Gastrocnemius medialis (tissue), 4 donors: Measurements from ENCODE around the gene ANG. TPM values are rescaled to one million over a fixed set of nuclear protein-coding genes. Genes with fewer than 3 reads are reported as not detected.

Experiments used
- ATAC-seq, 2 donors: fragments of 150-250 bp; one replicate each; pipeline ENCODE4 v1.9.1; 2016
- DNase-seq, 2 donors: peaks; one replicate each; pipeline ENCODE4 v3.0.0-alpha.2; 2019
- H3K27ac ChIP-seq, 4 donors: fragments of 200-600 bp; sonication (generic); 1 replicate in 1 of 4; 2 replicates in 3 of 4; pipeline ENCODE4 v1.5.1; 2016 to 2018; ENCODE audit warnings: mild to moderate bottlenecking in 2 of 4, moderate library complexity in 1 of 4
- H3K27me3 ChIP-seq, 3 donors: fragments of 200-600 bp; sonication (generic) in 2 of 3; 1 replicate in 1 of 3; 2 replicates in 2 of 3; pipeline versions ENCODE4 v1.5.1 to v1.6.0; 2016 to 2019; ENCODE audit warnings: mild to moderate bottlenecking in 1 of 3, moderate library complexity in 1 of 3
- H3K36me3 ChIP-seq, 2 donors: fragments of 200-600 bp; sonication (generic) in 1 of 2; one replicate each; pipeline ENCODE4 v1.5.1; 2017 to 2018
- H3K4me1 ChIP-seq, 2 donors: fragments of 200-600 bp; sonication (generic) in 1 of 2; one replicate each; pipeline ENCODE4 v1.5.1; 2016 to 2017; ENCODE audit warnings: mild to moderate bottlenecking in 2 of 2
- H3K4me3 ChIP-seq, 4 donors: fragments of 200-600 bp; sonication (generic) in 3 of 4; 1 replicate in 1 of 4; 2 replicates in 3 of 4; pipeline ENCODE4 v1.5.1; 2016 to 2019; ENCODE audit warnings: mild to moderate bottlenecking in 2 of 4
- H3K9me3 ChIP-seq, 3 donors: fragments of 200-600 bp; sonication (generic) in 2 of 3; 1 replicate in 1 of 3; 2 replicates in 2 of 3; pipeline ENCODE4 v1.5.1; 2016 to 2019
- POLR2A ChIP-seq, 2 donors: fragments of 450-650 bp; IDR thresholded peaks; one replicate each; pipeline ENCODE4 v1.6.1; 2017; ENCODE audit warnings: antibody characterized with exemption in 2 of 2, mild to moderate bottlenecking in 2 of 2, moderate library complexity in 2 of 2
- in situ Hi-C, 4 donors: fragments of 200-750 bp; cut with MboI; loops; one replicate each; pipeline versions ENCODE4 v1.15.0 to v1.8.0; 2017; ENCODE audit warnings: low sequenced_read_pairs in 4 of 4
- intact Hi-C: fragments of 100-400 bp; cut with DNase I; formaldehyde crosslinking; loops from one replicate; pipeline ENCODE4 v1.15.1; 2023; ENCODE audit warnings: low total_unique reads
- total RNA-seq, 4 donors: library from RNA; depleted of rRNA; stranded (reverse); fragments of >200 nt; gene quantifications; one replicate each; pipeline versions ENCODE4 v1.1.0 to v1.2.3, GENCODE V29; 2016
- TF ChIP-seq, protein P1 (sequence below), 5 experiments: fragments of 450-650 bp in 3 of 5; fragments of 200-600 bp in 2 of 5; sonication (generic) in 2 of 5; IDR thresholded peaks in 4 of 5; conservative IDR thresholded peaks in 1 of 5; 1 replicate in 4 of 5; 2 replicates in 1 of 5; pipeline ENCODE4 v1.5.1; 2016 to 2019; ENCODE audit warnings: antibody characterized with exemption in 5 of 5, mild to moderate bottlenecking in 3 of 5, moderate library complexity in 3 of 5

ANG gene
- total RNA-seq, 4 donors from 2014 or later: 3.9 to 10.5 (median 5.6) TPM

DNA sequence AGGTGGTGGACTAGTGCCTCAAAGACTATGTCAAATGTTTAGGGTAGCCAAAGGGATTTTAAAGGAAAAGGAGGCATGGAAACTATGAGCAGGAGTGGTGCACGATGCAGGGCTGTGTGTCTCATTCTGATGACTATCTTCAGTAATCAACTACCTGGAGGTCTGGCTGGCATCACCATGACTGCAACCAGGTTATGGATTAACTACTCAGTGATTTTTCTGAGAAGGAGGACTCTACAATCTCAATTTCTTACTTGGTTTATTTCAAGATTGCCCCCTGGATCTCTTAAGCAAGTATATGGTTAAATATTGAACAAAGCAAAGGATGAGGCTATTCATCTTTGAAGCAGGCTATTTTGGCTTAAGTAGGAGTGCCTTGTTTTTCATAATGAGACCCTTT is 38.0 kb downstream of the ANG start:
- in situ Hi-C loops: no loop called here
- no peak for DNase-seq
- no peak overlapping the region for H3K27ac ChIP-seq
- no peaks in the 10 kb centered on the region for H3K36me3 ChIP-seq
- intact Hi-C loops: no loop called here
- no peaks in the 10 kb centered on the region for H3K9me3 ChIP-seq
- TF ChIP-seq POLR2A (IDR thresholded peaks at IDR 0.05): no peak
- TF ChIP-seq, protein P1, sequence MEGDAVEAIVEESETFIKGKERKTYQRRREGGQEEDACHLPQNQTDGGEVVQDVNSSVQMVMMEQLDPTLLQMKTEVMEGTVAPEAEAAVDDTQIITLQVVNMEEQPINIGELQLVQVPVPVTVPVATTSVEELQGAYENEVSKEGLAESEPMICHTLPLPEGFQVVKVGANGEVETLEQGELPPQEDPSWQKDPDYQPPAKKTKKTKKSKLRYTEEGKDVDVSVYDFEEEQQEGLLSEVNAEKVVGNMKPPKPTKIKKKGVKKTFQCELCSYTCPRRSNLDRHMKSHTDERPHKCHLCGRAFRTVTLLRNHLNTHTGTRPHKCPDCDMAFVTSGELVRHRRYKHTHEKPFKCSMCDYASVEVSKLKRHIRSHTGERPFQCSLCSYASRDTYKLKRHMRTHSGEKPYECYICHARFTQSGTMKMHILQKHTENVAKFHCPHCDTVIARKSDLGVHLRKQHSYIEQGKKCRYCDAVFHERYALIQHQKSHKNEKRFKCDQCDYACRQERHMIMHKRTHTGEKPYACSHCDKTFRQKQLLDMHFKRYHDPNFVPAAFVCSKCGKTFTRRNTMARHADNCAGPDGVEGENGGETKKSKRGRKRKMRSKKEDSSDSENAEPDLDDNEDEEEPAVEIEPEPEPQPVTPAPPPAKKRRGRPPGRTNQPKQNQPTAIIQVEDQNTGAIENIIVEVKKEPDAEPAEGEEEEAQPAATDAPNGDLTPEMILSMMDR (IDR thresholded peaks at IDR 0.05 in 4 of 5, conservative IDR thresholded peaks at IDR 0.05 in 1 of 5): no peak
- H3K4me3 ChIP-seq: no peak overlapping the region
- H3K4me1 ChIP-seq: no peaks in the 10 kb centered on the region
- no peak for ATAC-seq
- H3K27me3 ChIP-seq: peaks cover 0 to 23% (median 10%) of the 10 kb centered on the region in 3 donors

DNA sequence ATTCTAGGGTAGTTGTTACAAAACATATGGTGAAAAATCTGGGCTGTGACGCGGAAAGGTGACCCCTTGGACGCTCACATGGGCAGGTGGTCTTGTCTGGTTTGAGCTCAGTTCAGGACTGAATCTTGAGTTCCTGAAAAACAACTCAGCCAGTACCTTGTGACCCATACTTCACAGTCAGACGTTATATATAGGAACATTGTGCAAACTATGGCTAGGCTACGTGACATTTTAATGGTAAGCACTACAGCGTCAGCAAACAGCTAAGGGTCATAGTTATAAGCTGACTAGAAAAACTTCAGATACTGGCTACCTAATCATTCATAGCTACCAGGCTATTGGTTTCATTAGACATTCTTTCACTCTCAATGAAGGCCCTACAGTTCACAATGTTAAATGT is 42.3 kb downstream of the ANG start:
- no peak overlapping the region for H3K4me3 ChIP-seq
- no peaks in the 10 kb centered on the region for H3K27me3 ChIP-seq
- TF ChIP-seq POLR2A (IDR thresholded peaks at IDR 0.05): no peak
- TF ChIP-seq, protein P1 (IDR thresholded peaks at IDR 0.05 in 4 of 5, conservative IDR thresholded peaks at IDR 0.05 in 1 of 5): no peak
- H3K9me3 ChIP-seq: no peaks in the 10 kb centered on the region
- no peaks in the 10 kb centered on the region for H3K36me3 ChIP-seq
- no peak overlapping the region for H3K27ac ChIP-seq
- intact Hi-C loops (no loop called here), in situ Hi-C loops (no loop called here)
- ATAC-seq (no peak), DNase-seq (no peak)
- no peaks in the 10 kb centered on the region for H3K4me1 ChIP-seq

DNA sequence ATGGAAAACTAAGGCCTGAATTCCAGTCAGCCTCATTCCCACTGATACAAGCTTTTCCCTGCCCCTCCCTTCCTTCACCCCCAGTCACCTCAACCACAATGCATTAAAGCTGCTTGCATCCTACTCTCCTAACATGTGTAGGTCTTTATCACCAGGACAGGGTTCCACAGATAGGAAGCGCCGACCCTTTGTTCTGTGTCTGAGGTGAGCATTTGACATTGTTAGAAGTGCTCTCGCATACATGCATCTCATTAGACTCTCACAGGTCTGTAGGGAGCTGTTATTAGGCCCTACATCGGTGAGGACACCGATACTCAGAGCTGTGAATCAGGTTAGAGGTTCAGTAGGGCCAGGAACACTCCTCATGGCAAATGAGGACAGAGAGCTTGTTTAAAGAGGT is 43.9 kb downstream of the ANG start:
- no peak for DNase-seq
- Histone ChIP-seq H3K27ac (no peak overlapping the region), H3K4me1 (no peaks in the 10 kb centered on the region), H3K27me3 (no peaks in the 10 kb centered on the region), H3K9me3 (no peaks in the 10 kb centered on the region), H3K36me3 (no peaks in the 10 kb centered on the region), H3K4me3 (no peak overlapping the region)
- intact Hi-C loops: no loop called here
- TF ChIP-seq, protein P1 (IDR thresholded peaks at IDR 0.05 in 4 of 5, conservative IDR thresholded peaks at IDR 0.05 in 1 of 5): no peak
- TF ChIP-seq POLR2A (IDR thresholded peaks at IDR 0.05): no peak
- ATAC-seq: no peak
- in situ Hi-C loops: no loop called here

DNA sequence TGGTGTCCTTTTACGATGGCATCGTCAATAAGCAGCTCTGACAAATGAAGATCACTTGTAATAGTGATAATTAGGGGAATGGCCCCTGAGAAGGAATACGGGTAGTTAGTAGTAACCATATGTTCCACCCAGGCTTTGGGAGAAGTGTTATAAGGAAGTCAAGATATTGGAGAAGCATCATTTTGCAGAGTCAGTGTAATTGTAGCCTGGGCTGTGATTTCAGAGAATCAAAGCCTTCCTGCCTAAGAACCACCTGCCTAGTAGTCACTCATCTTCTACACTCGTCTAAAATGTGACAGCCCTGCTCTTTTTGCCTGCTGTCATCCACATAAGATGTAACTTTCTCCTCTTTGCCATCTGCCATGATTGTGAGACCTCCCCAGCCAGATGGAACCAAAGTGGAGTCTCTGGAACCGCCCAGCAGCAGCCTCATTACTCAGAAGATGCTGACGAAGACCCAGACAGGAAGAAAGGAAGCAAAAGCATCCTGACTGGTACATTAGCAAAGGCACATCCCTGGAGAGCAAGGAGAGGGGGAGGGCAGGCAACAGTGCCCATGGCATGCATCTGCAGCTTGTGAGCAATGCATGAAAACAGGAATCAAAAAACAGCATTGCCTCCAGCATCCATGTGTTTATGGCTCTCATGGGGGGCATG is 44.5 kb downstream of the ANG start:
- intact Hi-C loops: no loop called here
- ATAC-seq (no peak), DNase-seq (peak in 1 of 2 donors; percentile 15)
- H3K27me3 ChIP-seq: no peaks in the 10 kb centered on the region
- H3K4me1 ChIP-seq: no peaks in the 10 kb centered on the region
- no peaks in the 10 kb centered on the region for H3K9me3 ChIP-seq
- TF ChIP-seq, protein P1 (IDR thresholded peaks at IDR 0.05 in 4 of 5, conservative IDR thresholded peaks at IDR 0.05 in 1 of 5): no peak
- TF ChIP-seq POLR2A (IDR thresholded peaks at IDR 0.05): no peak
- H3K27ac ChIP-seq: no peak overlapping the region
- in situ Hi-C loops: no loop called here
- H3K36me3 ChIP-seq: no peaks in the 10 kb centered on the region
- no peak overlapping the region for H3K4me3 ChIP-seq
